Prostate gland (tissue), 2 donors: ENCODE data around the gene DNASE2. TPM values are rescaled to one million over a fixed set of nuclear protein-coding genes. Genes with fewer than 3 reads are reported as not detected.
A peak's percentile ranks its signal among the peaks of the same experiment; 100 is the strongest.
"Not testable (repeated sequence)": the region's sequence is repeated elsewhere in the genome, so short reads cannot be mapped to it uniquely, and the experiment has no call there.

Experiments used
- DNase-seq: peaks from one replicate; pipeline ENCODE4 v3.0.0-alpha.2; 2019; ENCODE audit warnings: low spot score
- H3K27ac ChIP-seq, 2 donors: fragments of 200-600 bp; sonication (generic); 2 replicates each; pipeline ENCODE4 v1.5.1; 2017 to 2019
- H3K27me3 ChIP-seq: fragments of 200-600 bp; sonication (generic); replicated peaks from 2 replicates; pipeline ENCODE4 v1.5.1; 2019; ENCODE audit not compliant: insufficient read depth
- H3K36me3 ChIP-seq, 2 donors: fragments of 200-600 bp; sonication (generic); 1 replicate in 1 of 2; 2 replicates in 1 of 2; pipeline versions ENCODE4 v1.5.1 to v1.8.1; 2017 to 2019
- H3K4me1 ChIP-seq: fragments of 200-600 bp; sonication (generic); replicated peaks from 2 replicates; pipeline ENCODE4 v1.5.1; 2019
- H3K4me3 ChIP-seq, 2 donors: fragments of 200-600 bp; sonication (generic); 2 replicates each; pipeline ENCODE4 v1.5.1; 2017 to 2019
- H3K9me3 ChIP-seq: fragments of 200-600 bp; sonication (generic); 2 replicates; pipeline ENCODE4 v1.5.1; 2017
- POLR2A ChIP-seq: fragments of 450-650 bp; IDR thresholded peaks from one replicate; pipeline ENCODE4 v1.6.1; 2016; ENCODE audit warnings: antibody characterized with exemption, mild to moderate bottlenecking
- POLR2AphosphoS5 ChIP-seq: sonication (generic); formaldehyde crosslinking; IDR thresholded peaks from one replicate; pipeline ENCODE4 v1.6.1; 2017; ENCODE audit warnings: antibody characterized with exemption
- WGBS: methylation state at CpG from one replicate; pipeline ENCODE4 v1.1.5; 2018; 5-methylcytosine and 5-hydroxymethylcytosine counted together
- intact Hi-C: fragments of 100-400 bp; cut with DNase I; formaldehyde crosslinking; loops from one replicate; pipeline ENCODE4 v1.14.2; 2022
- total RNA-seq, 2 donors: library from RNA; depleted of rRNA; stranded (reverse); fragments of >200 nt; gene quantifications; one replicate each; pipeline ENCODE4 v1.1.0, GENCODE V29; 2016
- TF ChIP-seq, protein P1 (sequence below), 4 experiments: fragments of 200-600 bp in 2 of 4; fragments of 450-650 bp in 2 of 4; sonication (generic) in 2 of 4; IDR thresholded peaks; 1 replicate in 3 of 4; 2 replicates in 1 of 4; pipeline ENCODE4 v1.5.1; 2016 to 2019; ENCODE audit warnings: antibody characterized with exemption in 4 of 4, mild to moderate bottlenecking in 2 of 4, moderate library complexity in 2 of 4

DNASE2 gene
- total RNA-seq, 2 donors from 2014 or later, result 41.4 to 63.9 TPM

DNA sequence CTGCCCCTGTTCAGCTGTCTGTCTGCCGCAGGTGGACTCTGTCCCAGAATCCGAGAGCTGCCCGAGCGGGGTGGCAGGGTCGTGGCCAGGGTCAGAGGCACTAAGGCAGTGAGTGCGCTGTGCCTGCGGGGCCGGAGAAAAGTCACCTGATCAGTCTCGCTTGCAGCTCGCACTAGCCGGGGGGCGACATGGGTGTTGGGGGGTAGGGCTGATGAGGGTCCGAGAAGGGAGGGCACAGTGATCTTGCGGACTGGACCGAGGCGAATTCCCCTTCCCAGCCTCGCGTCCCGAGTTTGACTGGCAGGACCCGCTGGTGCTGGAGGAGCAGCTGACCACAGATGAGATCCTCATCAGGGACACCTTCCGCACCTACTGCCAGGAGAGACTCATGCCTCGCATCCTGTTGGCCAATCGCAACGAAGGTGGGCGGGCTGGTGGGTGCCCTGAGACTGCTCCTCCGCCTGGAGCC is 10.3 kb upstream of the DNASE2 start:
- Histone ChIP-seq H3K4me3 (peak overlapping the region; percentile 79 to 94), H3K27me3 (no peaks in the 10 kb centered on the region), H3K27ac (peak overlapping the region; percentile 66 to 70), H3K4me1 (peaks cover 6% of the 10 kb centered on the region), H3K9me3 (no peaks in the 10 kb centered on the region), H3K36me3 (peaks cover 0 to 7% of the 10 kb centered on the region in 2 donors)
- TF ChIP-seq POLR2AphosphoS5, result no peak
- TF ChIP-seq, protein P1, sequence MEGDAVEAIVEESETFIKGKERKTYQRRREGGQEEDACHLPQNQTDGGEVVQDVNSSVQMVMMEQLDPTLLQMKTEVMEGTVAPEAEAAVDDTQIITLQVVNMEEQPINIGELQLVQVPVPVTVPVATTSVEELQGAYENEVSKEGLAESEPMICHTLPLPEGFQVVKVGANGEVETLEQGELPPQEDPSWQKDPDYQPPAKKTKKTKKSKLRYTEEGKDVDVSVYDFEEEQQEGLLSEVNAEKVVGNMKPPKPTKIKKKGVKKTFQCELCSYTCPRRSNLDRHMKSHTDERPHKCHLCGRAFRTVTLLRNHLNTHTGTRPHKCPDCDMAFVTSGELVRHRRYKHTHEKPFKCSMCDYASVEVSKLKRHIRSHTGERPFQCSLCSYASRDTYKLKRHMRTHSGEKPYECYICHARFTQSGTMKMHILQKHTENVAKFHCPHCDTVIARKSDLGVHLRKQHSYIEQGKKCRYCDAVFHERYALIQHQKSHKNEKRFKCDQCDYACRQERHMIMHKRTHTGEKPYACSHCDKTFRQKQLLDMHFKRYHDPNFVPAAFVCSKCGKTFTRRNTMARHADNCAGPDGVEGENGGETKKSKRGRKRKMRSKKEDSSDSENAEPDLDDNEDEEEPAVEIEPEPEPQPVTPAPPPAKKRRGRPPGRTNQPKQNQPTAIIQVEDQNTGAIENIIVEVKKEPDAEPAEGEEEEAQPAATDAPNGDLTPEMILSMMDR (IDR thresholded peaks at IDR 0.05), result no peak
- TF ChIP-seq POLR2A, result no peak
- DNase-seq, result no peak
- intact Hi-C loops, result no loop called here
- 5% methylated on average over 25 of the region's 26 CpGs for WGBS

DNA sequence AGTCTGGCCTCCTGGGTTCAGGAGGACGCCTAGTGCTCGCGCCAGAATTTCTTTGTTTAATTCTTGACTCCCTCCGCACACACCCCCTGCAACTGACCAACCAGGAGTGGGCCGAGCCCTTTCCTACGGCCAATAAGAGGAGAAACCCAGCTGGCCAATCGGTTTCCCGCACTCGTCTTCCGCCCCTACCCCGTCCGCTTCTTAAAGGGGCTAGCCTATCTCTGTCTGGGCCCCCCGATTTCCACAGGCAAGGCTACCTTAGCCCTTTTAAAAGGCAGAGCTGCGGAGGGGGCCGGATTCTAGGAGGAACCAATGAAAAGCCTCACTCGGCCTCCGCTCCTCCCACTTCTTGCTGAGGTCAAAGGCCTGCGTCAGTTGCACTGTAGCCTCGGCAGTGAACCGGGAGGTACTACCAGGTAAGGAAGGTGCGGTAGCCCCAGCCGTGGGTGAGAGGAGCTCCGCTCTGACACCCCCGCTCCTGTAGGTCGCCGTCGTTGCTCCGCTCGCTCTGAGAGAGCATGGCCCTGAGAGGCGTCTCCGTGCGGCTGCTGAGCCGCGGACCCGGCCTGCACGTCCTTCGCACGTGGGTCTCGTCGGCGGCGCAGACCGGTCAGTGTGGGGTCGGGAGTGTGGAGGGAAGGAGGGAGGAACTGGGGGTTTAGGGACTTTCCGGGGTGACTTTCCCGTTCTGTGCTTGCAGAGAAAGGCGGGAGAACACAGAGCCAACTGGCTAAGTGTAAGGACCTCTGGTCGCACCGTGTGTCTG is 9.7 kb upstream of the DNASE2 start, which contains the start of gene GCDH:
Gene GCDH (plus strand): TSS at position 374 of the 766 bp plus-strand sequence. CDS start 145 bp downstream, at position 519.
- peak; percentile 99 for DNase-seq
- Histone ChIP-seq H3K4me1 (peaks cover 6% of the 10 kb centered on the region), H3K4me3 (peak within 1 kb of the TSS; percentile 79 to 94), H3K27ac (peak within 1 kb of the TSS; percentile 66 to 70), H3K27me3 (no peaks in the 10 kb centered on the region), H3K36me3 (peaks cover 0 to under 1% of the 10 kb centered on the region in 2 donors), H3K9me3 (no peaks in the 10 kb centered on the region)
- WGBS, result under 1% methylated on average over 48 of the region's 49 CpGs
- peak; percentile 98 for TF ChIP-seq POLR2AphosphoS5
- peak; percentile 60 for TF ChIP-seq POLR2A
- TF ChIP-seq, protein P1 (IDR thresholded peaks at IDR 0.05), result no peak
- intact Hi-C loops, result no loop called here

DNA sequence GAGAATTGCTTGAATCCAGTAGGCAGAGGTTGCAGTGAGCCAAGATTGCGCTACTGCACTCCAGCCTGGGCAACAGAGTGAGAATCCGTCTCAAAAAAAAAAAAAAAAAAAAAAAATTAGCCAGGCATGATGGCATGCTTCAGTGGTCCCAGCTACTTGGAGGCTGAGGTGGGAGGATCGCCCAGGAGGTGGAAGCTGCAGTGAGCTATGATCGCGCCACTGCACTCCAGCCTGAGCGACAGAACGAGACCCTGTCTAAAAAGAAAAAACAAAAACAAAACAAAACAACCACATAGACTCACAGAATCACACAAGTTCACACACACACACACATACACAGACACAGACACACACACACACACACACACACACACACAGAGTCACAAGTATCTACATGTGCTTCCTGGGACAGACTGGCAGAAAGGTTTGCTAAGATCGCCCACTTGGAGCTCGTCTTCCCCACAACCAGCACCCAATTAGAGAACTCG is 9.1 kb upstream of the DNASE2 start:
- H3K4me3 ChIP-seq, intact Hi-C loops, H3K9me3 ChIP-seq, DNase-seq, H3K4me1 ChIP-seq, H3K27me3 ChIP-seq, H3K36me3 ChIP-seq: not testable (repeated sequence)
- H3K27ac ChIP-seq, result peak overlapping the region; percentile 66 to 70
- WGBS, result 25% methylated on average over 10 of the region's 10 CpGs

DNA sequence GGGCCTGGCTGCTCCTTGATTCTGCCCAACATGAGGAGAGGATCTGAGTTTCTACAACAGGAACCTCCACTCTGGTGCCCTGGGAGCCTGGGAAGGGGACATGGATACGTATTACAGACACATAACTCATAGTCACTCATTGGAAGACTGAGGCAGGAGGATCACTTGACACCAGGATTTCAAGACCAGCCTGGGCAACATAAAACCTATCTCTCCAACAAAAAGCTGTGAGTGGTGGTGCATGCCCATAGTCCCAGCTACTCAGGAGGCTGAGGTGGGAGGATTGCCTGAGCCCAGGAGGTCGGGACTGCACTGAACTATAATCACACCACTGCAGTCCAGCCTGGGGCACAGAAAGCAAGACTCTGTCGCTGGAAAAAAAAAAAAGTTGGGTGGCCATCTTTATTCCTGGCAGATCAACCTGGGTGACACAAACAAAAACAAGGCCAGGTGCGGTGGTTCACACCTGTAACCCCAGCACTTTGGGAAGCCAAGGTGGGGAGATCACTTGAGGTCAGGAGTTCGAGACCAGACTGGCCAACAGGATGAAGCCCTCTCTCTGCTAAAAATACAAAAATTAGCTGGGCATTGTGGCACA is 6.9 kb upstream of the DNASE2 start:
- Histone ChIP-seq H3K4me3 (no peak overlapping the region), H3K27ac (no peak overlapping the region), H3K27me3 (no peaks in the 10 kb centered on the region), H3K36me3 (no peaks in the 10 kb centered on the region), H3K4me1 (peaks cover 6% of the 10 kb centered on the region), H3K9me3 (no peaks in the 10 kb centered on the region)
- DNase-seq, result no peak
- WGBS, result 74% methylated on average over 5 of the region's 5 CpGs
- TF ChIP-seq POLR2A (no peak), POLR2AphosphoS5 (no peak)
- TF ChIP-seq, protein P1 (IDR thresholded peaks at IDR 0.05), result no peak
- intact Hi-C loops, result loop anchor here (10.0 kb wide), 1 partner anchor 47 kb away; the partner anchor contains the start of genes CALR and FARSA

DNA sequence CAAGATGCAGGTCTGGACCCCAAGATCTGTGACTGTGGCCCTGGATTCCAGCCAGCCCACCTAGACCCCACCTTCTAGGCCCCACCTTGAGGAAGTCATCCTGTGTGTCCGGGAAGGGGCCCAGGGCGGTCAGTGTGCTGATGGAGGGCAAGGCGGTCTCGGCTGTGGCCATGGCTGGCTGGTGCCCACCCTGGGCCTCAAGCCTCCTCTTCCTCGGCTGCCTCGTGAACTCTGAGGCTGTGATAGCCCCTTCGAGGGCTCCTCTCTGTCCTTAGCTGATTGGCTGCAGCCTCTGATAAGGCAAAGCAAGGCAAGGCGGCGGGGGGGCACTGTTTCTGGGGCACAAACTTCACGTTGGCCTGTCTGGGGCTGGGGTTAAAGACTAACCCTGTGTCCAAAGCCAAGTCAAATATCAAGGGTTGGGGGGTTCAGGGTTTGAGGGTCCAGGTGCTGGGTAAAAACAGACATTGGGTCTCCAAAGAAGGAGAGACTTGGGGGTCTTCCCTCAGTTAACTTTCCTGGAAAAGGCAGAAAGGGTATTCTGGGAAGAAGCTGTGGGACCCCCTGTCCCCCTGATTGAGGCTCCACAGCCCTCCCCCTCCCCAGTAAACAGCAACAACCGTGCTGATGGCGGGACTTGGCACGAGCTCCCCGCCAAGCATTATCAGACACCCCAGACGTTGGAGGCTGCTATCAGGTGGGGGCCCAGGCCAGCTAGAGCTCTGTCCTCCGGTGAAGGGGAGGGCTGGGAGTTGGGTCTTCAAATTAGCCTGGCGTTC is 5.9 kb upstream of the DNASE2 start, which contains the start of gene KLF1:
Gene KLF1 (minus strand): TSS at position 233 of the 779 bp plus-strand sequence. CDS start 61 bp downstream, at position 172.
- WGBS, result 74% methylated on average over 17 of the region's 17 CpGs
- no peaks in the 10 kb centered on the region for H3K9me3 ChIP-seq
- intact Hi-C loops, result loop anchor here (10.0 kb wide), 1 partner anchor 48 kb away; the partner anchor contains the start of genes CALR and FARSA
- H3K4me3 ChIP-seq, result peak within 1 kb of the TSS in 1 of 2 donors; percentile 41
- H3K27ac ChIP-seq, result peak within 1 kb of the TSS in 1 of 2 donors; percentile 68
- H3K27me3 ChIP-seq, result no peaks in the 10 kb centered on the region
- no peak for DNase-seq
- H3K36me3 ChIP-seq, result no peaks in the 10 kb centered on the region
- peaks cover 3% of the 10 kb centered on the region for H3K4me1 ChIP-seq
- TF ChIP-seq, protein P1 (IDR thresholded peaks at IDR 0.05), result no peak
- TF ChIP-seq POLR2AphosphoS5 (no peak), POLR2A (no peak)
